A673 (cell line): ENCODE results near the gene PIGO. TPM values are rescaled to one million over a fixed set of nuclear protein-coding genes. Genes with fewer than 3 reads are reported as not detected.

Experiments used
- BruUV-seq: library from RNA; stranded (reverse); fragments of 400-500 nt; replicated peaks from 2 replicates; lab custom pipeline; 2021; lab: Mats Ljungman, UMichigan
- CTCF ChIA-PET: fragments of 300-600 bp; sonication (Branson Sonifier 250); formaldehyde crosslinking; loops from one replicate; lab custom pipeline; 2022; ENCODE audit warnings: antibody characterized with exemption; lab: Charles Lee
- POLR2A ChIA-PET: fragments of 300-600 bp; sonication (Branson Sonifier 250); formaldehyde crosslinking; loops from one replicate; lab custom pipeline; 2022; ENCODE audit warnings: antibody characterized with exemption; ENCODE audit not compliant: low non-redundant PET; lab: Charles Lee
- DNase-seq: peaks from one replicate; pipeline ENCODE4 v3.0.0-alpha.2; 2015; ENCODE audit warnings: low spot score
- H3K27ac ChIP-seq: fragments of 200-600 bp; sonication (generic); 2 replicates; pipeline ENCODE4 v1.5.1; 2016; ENCODE audit warnings: mixed run types, low read depth, mild to moderate bottlenecking, mixed read lengths, antibody characterized with exemption, low read length; ENCODE audit not compliant: poor library complexity, severe bottlenecking
- H3K27me3 ChIP-seq: fragments of 200-600 bp; sonication (generic); replicated peaks from 2 replicates; pipeline ENCODE4 v1.6.1; 2017; ENCODE audit warnings: mixed run types, low read depth, mild to moderate bottlenecking, mixed read lengths, antibody characterized with exemption, low read length; ENCODE audit not compliant: insufficient read depth, poor library complexity
- H3K36me3 ChIP-seq: fragments of 200-600 bp; sonication (generic); 2 replicates; pipeline ENCODE4 v1.6.1; 2016; ENCODE audit warnings: mixed run types, mild to moderate bottlenecking, mixed read lengths, antibody characterized with exemption, low read length; ENCODE audit not compliant: insufficient read depth, poor library complexity, severe bottlenecking
- H3K4me1 ChIP-seq: fragments of 200-600 bp; sonication (generic); 2 replicates; pipeline ENCODE4 v1.6.1; 2017; ENCODE audit warnings: mixed run types, mild to moderate bottlenecking, mixed read lengths, antibody characterized with exemption, low read length; ENCODE audit not compliant: insufficient read depth, poor library complexity, severe bottlenecking
- H3K4me3 ChIP-seq: fragments of 200-600 bp; sonication (generic); 2 replicates; pipeline ENCODE4 v1.5.1; 2016; ENCODE audit warnings: low read depth, mixed run types, mild to moderate bottlenecking, mixed read lengths, low read length; ENCODE audit not compliant: poor library complexity, severe bottlenecking
- H3K9me3 ChIP-seq: fragments of 200-600 bp; sonication (generic); 2 replicates; pipeline ENCODE4 v1.6.1; 2016; ENCODE audit warnings: mixed run types, low read depth, mild to moderate bottlenecking, mixed read lengths, antibody characterized with exemption, low read length; ENCODE audit not compliant: poor library complexity, severe bottlenecking
- CTCF ChIP-seq: fragments of 300-800, 200-600 bp; sonication (generic); conservative IDR thresholded peaks from 2 replicates; pipeline ENCODE4 v1.5.1; 2017; ENCODE audit warnings: low read depth, mild to moderate bottlenecking, antibody characterized with exemption, low read length, moderate library complexity, mixed read lengths
- EZH2 ChIP-seq: fragments of 200-600 bp; sonication (generic); IDR thresholded peaks from 2 replicates; pipeline ENCODE4 v1.6.1; 2017; ENCODE audit warnings: borderline replicate concordance, low read depth, mild to moderate bottlenecking, mixed read lengths, antibody characterized with exemption, low read length; ENCODE audit not compliant: poor library complexity, severe bottlenecking
- intact Hi-C: fragments of 100-400 bp; cut with micrococcal nuclease; formaldehyde crosslinking; loops from one replicate; pipeline ENCODE4 v1.10.0; 2022; ENCODE audit not compliant: unreplicated experiment
- total RNA-seq: library from RNA; stranded (reverse); gene quantifications from 2 replicates; pipeline ENCODE4 v1.2.3, GENCODE V29; 2021

Gene PIGO
- total RNA-seq, 1 experiment from 2014 or later = 32.9 TPM

- no TSS peak for BruUV-seq
- CTCF ChIA-PET = interaction anchor here (1.0 kb wide), 1 partner anchor 192 kb away, joined by 4 read pairs; no protein-coding TSS in a partner anchor
- DNase-seq = no peak
- POLR2A ChIA-PET = no interaction called here
- intact Hi-C loops = no loop called here
- TF ChIP-seq EZH2 (no peak), CTCF (no peak)
- no peaks in the 10 kb centered on the region for H3K9me3 ChIP-seq
- H3K4me3 ChIP-seq = no peak overlapping the region
- H3K27me3 ChIP-seq = no peaks in the 10 kb centered on the region
- no peak overlapping the region for H3K27ac ChIP-seq
- H3K36me3 ChIP-seq = peaks cover 29% of the 10 kb centered on the region
- peaks cover 7% of the 10 kb centered on the region for H3K4me1 ChIP-seq
Observed at GRCh38 chr9:35091536-35091935, 4.9 kb downstream of the PIGO start.

- CTCF ChIA-PET = no interaction called here
- no peak for DNase-seq
- H3K36me3 ChIP-seq = peaks cover 29% of the 10 kb centered on the region
- no peak for TF ChIP-seq EZH2
- TF ChIP-seq CTCF = no peak
- POLR2A ChIA-PET = interaction anchor here (0.6 kb wide), 1 partner anchor 116 kb away, joined by 20 read pairs; no protein-coding TSS in a partner anchor
- intact Hi-C loops = no loop called here
- no peaks in the 10 kb centered on the region for H3K27me3 ChIP-seq
- BruUV-seq = no TSS peak
- H3K9me3 ChIP-seq = no peaks in the 10 kb centered on the region
- H3K27ac ChIP-seq = no peak overlapping the region
- H3K4me3 ChIP-seq = no peak overlapping the region
- H3K4me1 ChIP-seq = no peaks in the 10 kb centered on the region
Observed at GRCh38 chr9:35089434-35089833, 7.0 kb downstream of the PIGO start.

GRCh38 chr9:35085078-35085477, 11.3 kb downstream of the PIGO start:
- Histone ChIP-seq H3K27me3 (no peaks in the 10 kb centered on the region), H3K27ac (no peak overlapping the region), H3K9me3 (no peaks in the 10 kb centered on the region), H3K4me3 (no peak overlapping the region), H3K4me1 (peaks cover 4% of the 10 kb centered on the region), H3K36me3 (peaks cover 13% of the 10 kb centered on the region)
- DNase-seq = no peak
- intact Hi-C loops = no loop called here
- POLR2A ChIA-PET = no interaction called here
- CTCF ChIA-PET = interaction anchor here (1.2 kb wide), 1 partner anchor 12 kb away, joined by 8 read pairs; no protein-coding TSS in a partner anchor
- no peak for TF ChIP-seq EZH2
- TF ChIP-seq CTCF = no peak
- BruUV-seq = no TSS peak
